Calu3 (cell line): ENCODE results near the gene BRD9. TPM values are rescaled to one million over a fixed set of nuclear protein-coding genes. Genes with fewer than 3 reads are reported as not detected.
"Not testable (repeated sequence)": the region's sequence is repeated elsewhere in the genome, so short reads cannot be mapped to it uniquely, and the experiment has no call there.

ENCODE experiments used
- BruUV-seq: library from RNA; stranded (reverse); fragments of 400-500 nt; replicated peaks from 2 replicates; lab custom pipeline; 2021; lab: Mats Ljungman, UMichigan
- CTCF ChIA-PET: fragments of 300-600 bp; sonication (Branson Sonifier 250); formaldehyde crosslinking; loops from one replicate; lab custom pipeline; 2022; ENCODE audit warnings: antibody characterized with exemption; lab: Charles Lee
- DNase-seq: peaks from one replicate; pipeline ENCODE4 v3.0.0; 2022
- H3K27ac Mint-ChIP-seq: one replicate; pipeline ENCODE4 v1.8.0; 2022; ENCODE audit warnings: mixed read lengths; ENCODE audit not compliant: unreplicated experiment
- H3K27me3 Mint-ChIP-seq: one replicate; pipeline ENCODE4 v1.8.0; 2022; ENCODE audit warnings: mixed read lengths; ENCODE audit not compliant: unreplicated experiment
- H3K36me3 Mint-ChIP-seq: one replicate; pipeline ENCODE4 v1.8.0; 2022; ENCODE audit warnings: mild to moderate bottlenecking, moderate library complexity, mixed read lengths; ENCODE audit not compliant: insufficient read depth, unreplicated experiment
- H3K4me1 Mint-ChIP-seq: one replicate; pipeline ENCODE4 v1.8.0; 2022; ENCODE audit warnings: mild to moderate bottlenecking, low read depth, mixed read lengths; ENCODE audit not compliant: unreplicated experiment
- H3K4me3 Mint-ChIP-seq: one replicate; pipeline ENCODE4 v1.8.0; 2022; ENCODE audit warnings: mild to moderate bottlenecking, low read depth, moderate library complexity, mixed read lengths; ENCODE audit not compliant: unreplicated experiment
- H3K9me3 Mint-ChIP-seq: one replicate; pipeline ENCODE4 v1.8.0; 2022; ENCODE audit warnings: low read depth, mixed read lengths; ENCODE audit not compliant: unreplicated experiment
- CTCF ChIP-seq: fragments of 200-600 bp; IDR thresholded peaks from one replicate; pipeline ENCODE4 v1.8.0; 2022; ENCODE audit warnings: antibody characterized with exemption; ENCODE audit not compliant: unreplicated experiment
- intact Hi-C: fragments of 100-400 bp; cut with micrococcal nuclease; formaldehyde crosslinking; loops from one replicate; pipeline ENCODE4 v1.10.0; 2022; ENCODE audit not compliant: unreplicated experiment
- total RNA-seq: library from RNA; stranded (reverse); gene quantifications from 2 replicates; pipeline ENCODE4 v1.2.3, GENCODE V29; 2022

BRD9 gene
- total RNA-seq, 1 experiment from 2014 or later = 64.1 TPM

- H3K4me3 Mint-ChIP-seq = no peak overlapping the region
- no peak overlapping the region for H3K27ac Mint-ChIP-seq
- intact Hi-C loops = no loop called here
- no peak for DNase-seq
- H3K36me3 Mint-ChIP-seq = peaks cover 6% of the 10 kb centered on the region
- no peaks in the 10 kb centered on the region for H3K9me3 Mint-ChIP-seq
- TF ChIP-seq CTCF = no peak
- no peaks in the 10 kb centered on the region for H3K4me1 Mint-ChIP-seq
- CTCF ChIA-PET = interaction anchor here (0.6 kb wide), 1 partner anchor 211 kb away, joined by 4 read pairs; no protein-coding TSS in a partner anchor
- no peaks in the 10 kb centered on the region for H3K27me3 Mint-ChIP-seq
- BruUV-seq = no TSS peak
These were observed 26.9 kb upstream of the BRD9 start for GRCh38 chr5:919356-920000.

GRCh38 chr5:918717-919116 lies 26.1 kb upstream of the BRD9 start:
- intact Hi-C loops, H3K36me3 Mint-ChIP-seq, BruUV-seq, H3K4me3 Mint-ChIP-seq, H3K27me3 Mint-ChIP-seq, CTCF ChIA-PET, H3K27ac Mint-ChIP-seq, H3K9me3 Mint-ChIP-seq, H3K4me1 Mint-ChIP-seq, DNase-seq: not testable (repeated sequence)

GRCh38 chr5:916441-917293 lies 24.1 kb upstream of the BRD9 start:
- CTCF ChIA-PET = no interaction called here
- peaks cover 17% of the 10 kb centered on the region for H3K36me3 Mint-ChIP-seq

GRCh38 chr5:915946-916345 lies 23.3 kb upstream of the BRD9 start:
- Mint-ChIP-seq H3K27ac (no peak overlapping the region), H3K27me3 (no peaks in the 10 kb centered on the region), H3K9me3 (no peaks in the 10 kb centered on the region), H3K4me3 (no peak overlapping the region), H3K4me1 (no peaks in the 10 kb centered on the region), H3K36me3 (peaks cover 17% of the 10 kb centered on the region)
- no TSS peak for BruUV-seq
- intact Hi-C loops = no loop called here
- CTCF ChIA-PET = interaction anchor here (0.7 kb wide), 1 partner anchor 247 kb away, joined by 3 read pairs; no protein-coding TSS in a partner anchor
- DNase-seq = no peak
- TF ChIP-seq CTCF = no peak

More at GRCh38 chr5:916441-917293, 24.1 kb upstream of the BRD9 start:
- DNase-seq = no peak
- intact Hi-C loops = no loop called here
- no peaks in the 10 kb centered on the region for H3K4me1 Mint-ChIP-seq
- no peak overlapping the region for H3K4me3 Mint-ChIP-seq
- no peaks in the 10 kb centered on the region for H3K27me3 Mint-ChIP-seq
- no TSS peak for BruUV-seq
- H3K9me3 Mint-ChIP-seq = no peaks in the 10 kb centered on the region
- TF ChIP-seq CTCF = no peak
- no peak overlapping the region for H3K27ac Mint-ChIP-seq

GRCh38 chr5:915346-915745 lies 22.7 kb upstream of the BRD9 start:
- H3K4me1 Mint-ChIP-seq, BruUV-seq, H3K27ac Mint-ChIP-seq, DNase-seq, H3K9me3 Mint-ChIP-seq, H3K27me3 Mint-ChIP-seq, H3K4me3 Mint-ChIP-seq, intact Hi-C loops: not testable (repeated sequence)
- CTCF ChIA-PET = interaction anchor here (0.7 kb wide), 1 partner anchor 247 kb away, joined by 3 read pairs; no protein-coding TSS in a partner anchor
- H3K36me3 Mint-ChIP-seq = peaks cover 17% of the 10 kb centered on the region
